ENCODE results near the gene ART5.
"Not testable (repeated sequence)": the region's sequence is repeated elsewhere in the genome, so short reads cannot be mapped to it uniquely, and the experiment has no call there.

Gene ART5

GRCh38 chr11:3641701-3642070 is at the start of gene ART5:
TSS of gene ART5 (minus strand) at chr11:3641992. CDS start at chr11:3641862, 130 bp downstream.
- DNase-seq, result no peak

GRCh38 chr11:3686751-3687150 is 45.0 kb upstream of the ART5 start:
- DNase-seq, result no peak

- DNase-seq, result no peak
Observed at GRCh38 chr11:3685923-3686322, 44.1 kb upstream of the ART5 start.

GRCh38 chr11:3684819-3685172 is 43.0 kb upstream of the ART5 start:
- no peak for DNase-seq

GRCh38 chr11:3684129-3684818 is 42.5 kb upstream of the ART5 start:
- DNase-seq, result no peak

- DNase-seq, result no peak
Observed at GRCh38 chr11:3683039-3683438, 41.2 kb upstream of the ART5 start.

- no peak for DNase-seq
Observed at GRCh38 chr11:3679077-3679476, 37.3 kb upstream of the ART5 start.

- DNase-seq, result no peak
Observed at GRCh38 chr11:3675971-3676370, 34.2 kb upstream of the ART5 start.

GRCh38 chr11:3674189-3674588 is 32.4 kb upstream of the ART5 start:
- DNase-seq, result no peak

GRCh38 chr11:3671334-3672254 is 29.8 kb upstream of the ART5 start, which contains the start of gene CHRNA10:
TSS of gene CHRNA10 (minus strand) at chr11:3671384. CDS start at chr11:3671312, 72 bp downstream.
- DNase-seq, result peak; percentile 23

- no peak for DNase-seq
Observed at GRCh38 chr11:3669742-3670183, 28.0 kb upstream of the ART5 start.

GRCh38 chr11:3669128-3669527 is 27.3 kb upstream of the ART5 start:
- no peak for DNase-seq

GRCh38 chr11:3667149-3668035 is 25.6 kb upstream of the ART5 start:
- DNase-seq, result no peak

- DNase-seq, result no peak
Observed at GRCh38 chr11:3666023-3666530, 24.3 kb upstream of the ART5 start.

- DNase-seq, result no peak
Observed at GRCh38 chr11:3665336-3666022, 23.7 kb upstream of the ART5 start.

GRCh38 chr11:3664032-3664630 is 22.3 kb upstream of the ART5 start:
- DNase-seq, result no peak

GRCh38 chr11:3662856-3663255 is 21.1 kb upstream of the ART5 start:
- DNase-seq, result no peak

- no peak for DNase-seq
Observed at GRCh38 chr11:3660960-3661359, 19.2 kb upstream of the ART5 start.

GRCh38 chr11:3659595-3660515 is 18.1 kb upstream of the ART5 start:
- no peak for DNase-seq

- DNase-seq, result no peak
Observed at GRCh38 chr11:3658252-3658651, 16.5 kb upstream of the ART5 start.

- not testable (repeated sequence) for DNase-seq
Observed at GRCh38 chr11:3657331-3657730, 15.5 kb upstream of the ART5 start.
